Suprapubic skin (tissue), 4 donors: ENCODE measurements around the gene ZNF683. TPM values are rescaled to one million over a fixed set of nuclear protein-coding genes. Genes with fewer than 3 reads are reported as not detected.
A peak's percentile ranks its signal among the peaks of the same experiment; 100 is the strongest.
"Not testable (repeated sequence)": the region's sequence is repeated elsewhere in the genome, so short reads cannot be mapped to it uniquely, and the experiment has no call there.

Experiments
- DNase-seq, 2 donors: peaks; one replicate each; pipeline ENCODE4 v3.0.0-alpha.2; 2019; ENCODE audit warnings: low spot score in 2 of 2
- H3K27ac ChIP-seq: fragments of 200-600 bp; sonication (generic); one replicate; pipeline ENCODE4 v1.5.1; 2019
- H3K27me3 ChIP-seq: fragments of 200-600 bp; sonication (generic); one replicate; pipeline ENCODE4 v1.5.1; 2019
- H3K36me3 ChIP-seq: fragments of 200-600 bp; sonication (generic); one replicate; pipeline ENCODE4 v1.5.1; 2019
- H3K4me1 ChIP-seq: fragments of 200-600 bp; sonication (generic); one replicate; pipeline ENCODE4 v1.5.1; 2019
- H3K4me3 ChIP-seq: fragments of 200-600 bp; sonication (generic); one replicate; pipeline ENCODE4 v1.5.1; 2019; ENCODE audit warnings: mild to moderate bottlenecking
- H3K9me3 ChIP-seq: fragments of 200-600 bp; sonication (generic); one replicate; pipeline ENCODE4 v1.5.1; 2019
- CTCF ChIP-seq, 2 donors: fragments of 200-600 bp in 1 of 2; fragments of 450-650 bp in 1 of 2; sonication (generic) in 1 of 2; IDR thresholded peaks; one replicate each; pipeline ENCODE4 v1.5.1; 2016 to 2019; ENCODE audit warnings: antibody characterized with exemption in 2 of 2, mild to moderate bottlenecking in 1 of 2, moderate library complexity in 1 of 2
- EP300 ChIP-seq: sonication (generic); formaldehyde crosslinking; IDR thresholded peaks from one replicate; pipeline ENCODE4 v1.6.1; 2017; ENCODE audit warnings: antibody characterized with exemption
- POLR2A ChIP-seq, 2 donors: fragments of 450-650 bp; IDR thresholded peaks; one replicate each; pipeline ENCODE4 v1.6.1; 2017; ENCODE audit warnings: antibody characterized with exemption in 2 of 2, mild to moderate bottlenecking in 2 of 2, moderate library complexity in 2 of 2
- POLR2AphosphoS5 ChIP-seq, 3 donors: sonication (generic); formaldehyde crosslinking; IDR thresholded peaks; one replicate each; pipeline ENCODE4 v1.6.1; 2017; ENCODE audit warnings: antibody characterized with exemption in 3 of 3
- WGBS: methylation state at CpG from one replicate; pipeline ENCODE4 v1.1.5; 2018; 5-methylcytosine and 5-hydroxymethylcytosine counted together
- total RNA-seq, 4 donors: library from RNA; depleted of rRNA; stranded (reverse); fragments of >200 nt; gene quantifications; one replicate each; pipeline ENCODE4 v1.1.0, GENCODE V29; 2016

The ZNF683 gene
- total RNA-seq: not detected

GRCh38 chr1:26372611-26373010 is at the start of gene ZNF683:
ZNF683 (minus strand) TSS chr1:26372750; CDS start chr1:26368571, 4,179 bp downstream.
- WGBS: 71% methylated on average over 2 of the region's 3 CpGs
- H3K27me3 ChIP-seq, H3K4me3 ChIP-seq, DNase-seq, H3K36me3 ChIP-seq, H3K9me3 ChIP-seq, H3K27ac ChIP-seq, H3K4me1 ChIP-seq: not testable (repeated sequence)

DNA sequence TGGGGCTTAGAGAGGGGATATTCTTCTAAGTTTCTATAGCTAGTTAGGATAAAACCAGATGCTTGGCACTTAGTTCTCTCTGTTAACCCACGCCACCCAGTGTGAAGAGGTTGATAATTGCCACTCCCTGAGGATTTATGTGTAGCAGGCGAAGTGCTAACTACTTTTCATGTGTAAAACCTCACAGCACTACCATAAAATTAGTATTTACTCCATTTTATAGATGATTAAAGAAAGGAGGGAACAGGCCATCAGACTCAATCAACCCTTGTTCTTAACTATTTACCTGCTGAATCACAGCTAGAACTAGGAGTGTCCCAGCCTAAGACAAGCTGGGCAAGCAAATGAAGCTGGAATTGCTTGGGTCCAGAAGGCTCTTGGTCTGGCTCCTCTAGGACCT is 46.9 kb upstream of the ZNF683 start:
- 87% methylated on average over 2 of the region's 2 CpGs for WGBS
- no peak for TF ChIP-seq POLR2AphosphoS5 (IDR thresholded peaks at IDR 0.05)
- no peak for TF ChIP-seq EP300
- no peak for TF ChIP-seq CTCF (IDR thresholded peaks at IDR 0.05)
- no peak for TF ChIP-seq POLR2A (IDR thresholded peaks at IDR 0.05)
- H3K27ac ChIP-seq: no peak overlapping the region
- DNase-seq: no peak
- no peaks in the 10 kb centered on the region for H3K36me3 ChIP-seq
- H3K9me3 ChIP-seq: no peaks in the 10 kb centered on the region
- H3K27me3 ChIP-seq: peaks cover 18% of the 10 kb centered on the region
- no peak overlapping the region for H3K4me3 ChIP-seq
- peaks cover 12% of the 10 kb centered on the region for H3K4me1 ChIP-seq

DNA sequence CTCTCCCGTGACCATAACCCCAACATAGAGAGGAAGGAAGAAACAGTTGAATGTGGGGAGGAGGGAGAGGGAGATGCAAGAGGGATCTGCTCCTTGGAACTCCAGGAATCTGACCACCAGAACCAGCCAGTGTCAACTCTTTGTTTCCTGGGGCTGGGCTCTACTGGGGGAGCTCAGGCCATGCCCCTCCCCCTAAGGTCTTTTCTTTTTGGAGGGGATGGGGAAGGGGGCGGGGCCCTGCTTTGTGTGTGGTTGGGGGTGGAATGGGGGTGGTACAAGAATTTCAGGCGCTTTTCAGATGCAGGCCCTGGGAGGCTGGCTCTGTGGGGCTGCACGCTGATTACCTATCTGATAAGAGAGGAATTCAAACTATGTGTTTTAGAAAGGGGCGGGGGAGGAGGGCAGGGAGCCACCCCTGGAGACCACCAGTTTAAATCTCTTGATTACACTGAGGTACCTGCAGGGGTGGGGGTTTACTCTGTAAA is 46.4 kb upstream of the ZNF683 start:
- TF ChIP-seq POLR2A (IDR thresholded peaks at IDR 0.05): no peak
- no peak for TF ChIP-seq EP300
- no peak for TF ChIP-seq POLR2AphosphoS5 (IDR thresholded peaks at IDR 0.05)
- TF ChIP-seq CTCF (IDR thresholded peaks at IDR 0.05): no peak
- peaks cover 18% of the 10 kb centered on the region for H3K27me3 ChIP-seq
- H3K9me3 ChIP-seq: no peaks in the 10 kb centered on the region
- H3K36me3 ChIP-seq: no peaks in the 10 kb centered on the region
- H3K27ac ChIP-seq: no peak overlapping the region
- WGBS: 50% methylated on average over 4 of the region's 5 CpGs
- DNase-seq: no peak
- peaks cover 12% of the 10 kb centered on the region for H3K4me1 ChIP-seq
- no peak overlapping the region for H3K4me3 ChIP-seq

DNA sequence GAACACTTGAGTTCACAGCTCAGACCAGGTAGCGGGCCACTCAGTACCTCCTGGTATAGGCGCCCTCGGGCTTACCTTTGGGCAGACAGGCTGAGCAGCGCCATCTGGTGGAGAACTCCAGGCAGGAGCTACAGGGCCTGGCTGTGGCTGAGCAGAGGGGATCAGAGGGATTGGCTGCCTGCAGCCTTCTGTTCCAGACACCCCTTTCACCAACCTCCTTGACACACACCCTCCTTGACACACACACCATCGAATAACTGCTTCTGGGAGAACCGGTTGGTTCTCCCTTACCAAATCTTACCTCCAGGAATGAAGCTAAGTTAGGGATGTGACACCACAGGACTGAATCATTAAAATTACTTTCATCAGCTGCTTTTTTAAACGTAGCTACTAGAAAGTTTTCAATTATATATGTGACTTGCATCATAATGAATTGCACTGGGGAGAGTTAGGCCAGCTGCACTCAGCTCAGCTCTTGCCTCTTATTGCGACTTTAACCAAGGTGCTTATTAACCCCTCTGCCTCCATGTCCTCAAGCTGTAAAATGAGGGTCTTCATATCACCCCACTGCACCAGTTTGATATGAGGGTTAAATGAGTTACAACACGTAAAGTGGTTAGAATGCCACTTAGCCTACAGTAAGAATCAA is 44.7 kb upstream of the ZNF683 start:
- peak; percentile 80 to 87 for DNase-seq
- Histone ChIP-seq H3K4me3 (no peak overlapping the region), H3K9me3 (no peaks in the 10 kb centered on the region), H3K36me3 (no peaks in the 10 kb centered on the region), H3K4me1 (peaks cover 12% of the 10 kb centered on the region), H3K27me3 (peaks cover 34% of the 10 kb centered on the region), H3K27ac (no peak overlapping the region)
- 12% methylated on average over 9 of the region's 9 CpGs for WGBS
- TF ChIP-seq POLR2AphosphoS5 (IDR thresholded peaks at IDR 0.05) (no peak), EP300 (no peak), CTCF (IDR thresholded peaks at IDR 0.05) (peak; percentile 54 to 87), POLR2A (IDR thresholded peaks at IDR 0.05) (no peak)

- peaks cover 12% of the 10 kb centered on the region for H3K4me1 ChIP-seq
- no peaks in the 10 kb centered on the region for H3K36me3 ChIP-seq
- H3K27me3 ChIP-seq: peaks cover 64% of the 10 kb centered on the region
- no peaks in the 10 kb centered on the region for H3K9me3 ChIP-seq
- TF ChIP-seq EP300 (no peak), POLR2AphosphoS5 (IDR thresholded peaks at IDR 0.05) (no peak), CTCF (IDR thresholded peaks at IDR 0.05) (no peak), POLR2A (IDR thresholded peaks at IDR 0.05) (no peak)
- H3K27ac ChIP-seq: no peak overlapping the region
- WGBS: 5% methylated on average over 1 of the region's 1 CpG
- DNase-seq: no peak
- no peak overlapping the region for H3K4me3 ChIP-seq
These were observed 40.5 kb upstream of the ZNF683 start for GRCh38 chr1:26413031-26413430.
